RWPE2 (cell line): ENCODE data around the gene EXOC1.

ENCODE experiments used
- ATAC-seq: fragments of 200-7000 bp; cut with Tn5 transposase; 3 replicates; pipeline ENCODE4 v1.9.1; 2021; ENCODE audit warnings: low read depth
- DNase-seq: peaks from one replicate; pipeline ENCODE4 v3.0.0-alpha.2; 2020; ENCODE audit warnings: low spot score
- H3K27ac ChIP-seq: fragments of 450-650 bp; 2 replicates; pipeline ENCODE4 v1.5.1; 2017; ENCODE audit warnings: mild to moderate bottlenecking; ENCODE audit not compliant: poor library complexity, severe bottlenecking
- H3K27me3 ChIP-seq: fragments of 250-450 bp; sonication (Bioruptor Pico); 2 replicates; pipeline ENCODE4 v1.5.1; 2021; ENCODE audit warnings: mild to moderate bottlenecking, moderate library complexity; ENCODE audit not compliant: insufficient read depth, poor library complexity, severe bottlenecking
- H3K36me3 ChIP-seq: fragments of 250-450 bp; sonication (Bioruptor Pico); 2 replicates; pipeline ENCODE4 v1.5.1; 2020; ENCODE audit warnings: low read depth, mild to moderate bottlenecking, moderate library complexity
- H3K4me1 ChIP-seq: fragments of 250-450 bp; sonication (Bioruptor Pico); 2 replicates; pipeline ENCODE4 v1.5.1; 2021; ENCODE audit warnings: mild to moderate bottlenecking, moderate library complexity; ENCODE audit not compliant: insufficient read depth, poor library complexity, severe bottlenecking
- H3K4me3 ChIP-seq: fragments of 250-450 bp; sonication (Bioruptor Pico); 2 replicates; pipeline ENCODE4 v1.5.1; 2021; ENCODE audit warnings: mild to moderate bottlenecking, moderate library complexity; ENCODE audit not compliant: severe bottlenecking
- H3K9me3 ChIP-seq: fragments of 250-450 bp; sonication (Bioruptor Pico); 2 replicates; pipeline ENCODE4 v1.5.1; 2021; ENCODE audit warnings: mild to moderate bottlenecking, moderate library complexity; ENCODE audit not compliant: severe bottlenecking
- TF ChIP-seq, protein P1 (sequence below): fragments of 450-650 bp; IDR thresholded peaks from one replicate; pipeline ENCODE4 v1.5.1; 2017; ENCODE audit warnings: mild to moderate bottlenecking, moderate library complexity; ENCODE audit not compliant: poor library complexity, severe bottlenecking

EXOC1 gene

DNA sequence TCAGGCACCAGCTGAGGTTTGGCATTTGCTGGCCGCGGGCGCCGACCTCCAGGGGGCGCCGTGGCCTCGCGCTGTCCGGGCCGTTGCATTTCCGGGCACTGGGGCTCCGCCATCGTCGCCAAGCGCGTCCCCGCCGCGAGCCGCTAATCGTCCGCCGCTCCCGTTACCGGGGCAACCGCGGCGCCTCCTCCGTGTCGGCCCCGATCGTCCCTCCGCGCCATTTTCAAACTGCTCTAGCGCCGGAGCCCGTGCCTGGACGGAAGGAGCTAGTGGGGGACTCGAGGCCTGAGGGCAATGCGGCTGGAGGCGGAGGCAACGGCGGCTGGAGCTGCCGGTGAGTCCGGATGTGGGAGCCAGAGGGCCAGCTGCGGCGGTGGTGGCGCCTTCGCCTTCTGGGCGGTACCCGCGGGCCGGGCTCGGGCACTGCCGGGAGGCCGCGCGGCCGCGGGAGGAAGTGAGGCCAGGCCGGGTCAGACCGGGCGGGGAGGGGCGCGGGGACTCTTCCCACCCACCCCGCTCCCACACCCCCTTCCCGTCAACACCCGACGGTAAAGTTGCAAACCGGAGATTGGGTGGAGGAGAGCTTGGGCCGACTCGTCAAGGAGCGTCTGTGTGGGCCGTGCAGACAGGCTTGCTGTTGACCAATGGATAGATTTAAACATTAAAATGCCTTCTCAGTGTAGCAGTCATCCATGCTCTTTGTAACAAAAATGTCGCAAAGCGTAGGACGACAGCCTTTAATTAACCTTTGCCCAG lies 95.5 kb downstream of the EXOC1 start, which contains the start of gene CEP135:
Gene CEP135 (plus strand): TSS at position 220 of the 756 bp plus-strand sequence. CDS start 3,186 bp downstream, outside the sequence.
- H3K27me3 ChIP-seq = no peaks in the 10 kb centered on the region
- no peaks in the 10 kb centered on the region for H3K9me3 ChIP-seq
- peak within 1 kb of the TSS; percentile 77 for H3K4me3 ChIP-seq
- TF ChIP-seq, protein P1, sequence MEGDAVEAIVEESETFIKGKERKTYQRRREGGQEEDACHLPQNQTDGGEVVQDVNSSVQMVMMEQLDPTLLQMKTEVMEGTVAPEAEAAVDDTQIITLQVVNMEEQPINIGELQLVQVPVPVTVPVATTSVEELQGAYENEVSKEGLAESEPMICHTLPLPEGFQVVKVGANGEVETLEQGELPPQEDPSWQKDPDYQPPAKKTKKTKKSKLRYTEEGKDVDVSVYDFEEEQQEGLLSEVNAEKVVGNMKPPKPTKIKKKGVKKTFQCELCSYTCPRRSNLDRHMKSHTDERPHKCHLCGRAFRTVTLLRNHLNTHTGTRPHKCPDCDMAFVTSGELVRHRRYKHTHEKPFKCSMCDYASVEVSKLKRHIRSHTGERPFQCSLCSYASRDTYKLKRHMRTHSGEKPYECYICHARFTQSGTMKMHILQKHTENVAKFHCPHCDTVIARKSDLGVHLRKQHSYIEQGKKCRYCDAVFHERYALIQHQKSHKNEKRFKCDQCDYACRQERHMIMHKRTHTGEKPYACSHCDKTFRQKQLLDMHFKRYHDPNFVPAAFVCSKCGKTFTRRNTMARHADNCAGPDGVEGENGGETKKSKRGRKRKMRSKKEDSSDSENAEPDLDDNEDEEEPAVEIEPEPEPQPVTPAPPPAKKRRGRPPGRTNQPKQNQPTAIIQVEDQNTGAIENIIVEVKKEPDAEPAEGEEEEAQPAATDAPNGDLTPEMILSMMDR = peak; percentile 95
- DNase-seq (peak; percentile 89), ATAC-seq (peak; percentile 69)
- H3K4me1 ChIP-seq = peaks cover 24% of the 10 kb centered on the region
- H3K27ac ChIP-seq = peak within 1 kb of the TSS; percentile 97
- H3K36me3 ChIP-seq = peaks cover 26% of the 10 kb centered on the region

DNA sequence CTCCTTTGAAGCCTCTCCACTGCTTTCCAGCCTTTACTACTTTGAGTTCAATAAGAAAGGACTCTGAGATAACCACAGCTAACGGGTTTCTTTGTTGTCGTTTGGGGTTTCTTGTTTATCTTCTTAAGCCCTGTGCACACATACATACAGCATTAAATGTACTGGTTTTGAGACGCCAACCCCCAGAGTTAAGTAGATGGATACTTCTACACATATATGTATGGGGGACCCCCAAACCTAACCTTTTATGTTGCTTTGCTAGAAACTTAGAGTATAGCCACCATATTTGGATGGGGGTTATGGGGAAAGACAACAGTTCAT lies 96.0 kb downstream of the EXOC1 start:
- TF ChIP-seq, protein P1 = no peak
- no peak for DNase-seq
- ATAC-seq = no peak
- no peaks in the 10 kb centered on the region for H3K27me3 ChIP-seq
- H3K27ac ChIP-seq = peak overlapping the region; percentile 97
- H3K4me3 ChIP-seq = peak overlapping the region; percentile 77
- H3K36me3 ChIP-seq = peaks cover 31% of the 10 kb centered on the region
- H3K4me1 ChIP-seq = peaks cover 24% of the 10 kb centered on the region
- H3K9me3 ChIP-seq = no peaks in the 10 kb centered on the region

DNA sequence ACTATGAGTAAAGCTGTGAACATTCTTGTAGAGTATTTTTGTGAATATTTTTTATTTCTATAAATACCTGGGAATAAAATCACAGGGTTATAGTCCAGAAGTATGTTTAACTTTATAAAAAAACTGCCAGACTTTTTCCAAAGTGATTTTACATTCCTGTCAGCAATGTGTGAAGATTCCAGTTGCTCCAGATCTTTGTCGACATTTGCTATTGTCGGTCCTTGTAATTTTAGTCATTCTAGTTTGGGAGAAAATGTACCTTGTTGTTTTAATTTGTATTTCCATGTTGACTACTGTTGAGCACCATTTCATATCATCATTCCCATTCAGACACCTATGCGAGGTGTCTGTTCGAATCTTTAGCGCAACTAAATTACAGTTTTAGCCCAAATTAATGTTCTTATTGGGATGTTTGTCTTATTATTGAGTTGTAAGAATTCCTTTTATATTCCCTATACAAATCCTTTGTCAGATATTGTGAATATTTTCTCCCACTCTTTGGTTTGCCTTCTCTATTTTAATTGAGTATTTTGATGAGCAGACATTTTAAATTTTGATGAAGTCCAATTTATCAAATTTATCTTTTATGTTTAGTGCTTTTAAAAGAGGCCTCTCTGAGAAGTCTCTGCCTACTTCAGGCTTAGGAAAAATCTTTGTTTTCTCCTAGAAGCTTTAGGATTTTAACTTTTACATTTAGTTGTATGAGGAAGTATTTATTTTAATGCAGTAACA lies 97.9 kb downstream of the EXOC1 start:
- TF ChIP-seq, protein P1 = no peak
- DNase-seq (no peak), ATAC-seq (no peak)
- Histone ChIP-seq H3K36me3 (peaks cover 46% of the 10 kb centered on the region), H3K27me3 (no peaks in the 10 kb centered on the region), H3K9me3 (no peaks in the 10 kb centered on the region), H3K4me3 (no peak overlapping the region), H3K27ac (no peak overlapping the region), H3K4me1 (peaks cover 24% of the 10 kb centered on the region)
